Neural progenitor cell (in vitro differentiated cells): ENCODE data around the gene OAF. TPM values are rescaled to one million over a fixed set of nuclear protein-coding genes. Genes with fewer than 3 reads are reported as not detected.
A peak's percentile ranks its signal among the peaks of the same experiment; 100 is the strongest.

ENCODE experiments used
- DNase-seq: peaks from one replicate; pipeline ENCODE4 v3.0.0-alpha.2; 2016; ENCODE audit warnings: low spot score
- H2AFZ ChIP-seq: fragments of 200-600 bp; sonication (generic); replicated peaks from 2 replicates; pipeline ENCODE4 v1.6.1; 2016; ENCODE audit warnings: antibody characterized with exemption
- H3F3A ChIP-seq: fragments of 200-600 bp; sonication (generic); 2 replicates; pipeline ENCODE4 v1.6.1; 2016; ENCODE audit warnings: antibody characterized with exemption, low read depth
- H3K27ac ChIP-seq: fragments of 200-600 bp; sonication (generic); 2 replicates; pipeline ENCODE4 v1.5.1; 2016; ENCODE audit warnings: mild to moderate bottlenecking
- H3K27me3 ChIP-seq: fragments of 200-600 bp; sonication (generic); 2 replicates; pipeline ENCODE4 v1.6.1; 2016; ENCODE audit warnings: mild to moderate bottlenecking, moderate library complexity
- H3K36me3 ChIP-seq: fragments of 200-600 bp; sonication (generic); 2 replicates; pipeline ENCODE4 v1.5.1; 2016
- H3K4me1 ChIP-seq: fragments of 200-600 bp; sonication (generic); 2 replicates; pipeline ENCODE4 v1.6.1; 2016; ENCODE audit warnings: mixed run types
- H3K4me2 ChIP-seq: fragments of 200-600 bp; sonication (generic); 2 replicates; pipeline ENCODE4 v1.6.1; 2016
- H3K4me3 ChIP-seq: fragments of 200-600 bp; sonication (generic); 2 replicates; pipeline ENCODE4 v1.5.1; 2016
- H3K79me2 ChIP-seq: fragments of 200-600 bp; sonication (generic); 2 replicates; pipeline ENCODE4 v1.6.1; 2016; ENCODE audit warnings: low read depth
- H3K9ac ChIP-seq: fragments of 200-600 bp; sonication (generic); 2 replicates; pipeline ENCODE4 v1.6.1; 2016
- H3K9me3 ChIP-seq: fragments of 200-600 bp; sonication (generic); 2 replicates; pipeline ENCODE4 v1.5.1; 2016; ENCODE audit warnings: low read depth
- H4K20me1 ChIP-seq: fragments of 200-600 bp; sonication (generic); 2 replicates; pipeline ENCODE4 v1.6.1; 2016; ENCODE audit warnings: low read depth
- H3K27ac Mint-ChIP-seq: 3 replicates; pipeline ENCODE4 v1.8.0; 2021; ENCODE audit warnings: mixed read lengths
- H3K27me3 Mint-ChIP-seq: 2 replicates; pipeline ENCODE4 v1.8.0; 2022; ENCODE audit warnings: low read depth, mild to moderate bottlenecking, inconsistent platforms, moderate library complexity, mixed read lengths; ENCODE audit not compliant: insufficient read depth
- H3K36me3 Mint-ChIP-seq: 3 replicates; pipeline ENCODE4 v1.8.0; 2021; ENCODE audit warnings: mixed read lengths
- H3K4me1 Mint-ChIP-seq: 3 replicates; pipeline ENCODE4 v1.8.0; 2021; ENCODE audit warnings: mixed read lengths
- H3K4me3 Mint-ChIP-seq: 3 replicates; pipeline ENCODE4 v1.8.0; 2021; ENCODE audit warnings: mild to moderate bottlenecking, moderate library complexity, mixed read lengths
- H3K9me3 Mint-ChIP-seq: 3 replicates; pipeline ENCODE4 v1.8.0; 2020; ENCODE audit warnings: mixed read lengths
- EZH2 ChIP-seq: fragments of 200-600 bp; sonication (generic); IDR thresholded peaks from 2 replicates; pipeline ENCODE4 v1.6.1; 2017; ENCODE audit warnings: antibody characterized with exemption, mild to moderate bottlenecking, moderate library complexity
- EZH2phosphoT487 ChIP-seq: fragments of 200-600 bp; sonication (generic); IDR thresholded peaks from 2 replicates; pipeline ENCODE4 v1.6.1; 2017; ENCODE audit warnings: antibody characterized with exemption
- total RNA-seq: library from RNA; depleted of rRNA; stranded (reverse); fragments of >200 nt; gene quantifications from 2 replicates; pipeline ENCODE4 v1.2.3, GENCODE V29; 2015; ENCODE audit warnings: low replicate concordance
- TF ChIP-seq, protein P1 (sequence below): fragments of 200-600 bp; sonication (generic); IDR thresholded peaks from 2 replicates; pipeline ENCODE4 v1.5.1; 2017; ENCODE audit warnings: antibody characterized with exemption, mild to moderate bottlenecking

Gene OAF
- total RNA-seq, 1 donor from 2014 or later = 0.47 TPM

GRCh38 chr11:120261931-120262330 lies 51.1 kb downstream of the OAF start:
- Histone ChIP-seq H4K20me1 (no peaks in the 10 kb centered on the region), H3K4me3 (no peak overlapping the region), H3K4me1 (peaks cover 19% of the 10 kb centered on the region), H3K27ac (no peak overlapping the region), H3K9ac (no peak overlapping the region), H3F3A (peaks cover 10% of the 10 kb centered on the region), H3K79me2 (no peaks in the 10 kb centered on the region), H2AFZ (peak overlapping the region; percentile 73), H3K36me3 (no peaks in the 10 kb centered on the region), H3K9me3 (no peaks in the 10 kb centered on the region), H3K27me3 (no peaks in the 10 kb centered on the region), H3K4me2 (peak overlapping the region; percentile 8)
- Mint-ChIP-seq H3K9me3 (no peaks in the 10 kb centered on the region), H3K4me3 (no peak overlapping the region), H3K36me3 (no peaks in the 10 kb centered on the region), H3K27ac (no peak overlapping the region), H3K27me3 (no peaks in the 10 kb centered on the region), H3K4me1 (no peaks in the 10 kb centered on the region)
- peak; percentile 22 for DNase-seq
- TF ChIP-seq EZH2phosphoT487 = no peak
- TF ChIP-seq, protein P1, sequence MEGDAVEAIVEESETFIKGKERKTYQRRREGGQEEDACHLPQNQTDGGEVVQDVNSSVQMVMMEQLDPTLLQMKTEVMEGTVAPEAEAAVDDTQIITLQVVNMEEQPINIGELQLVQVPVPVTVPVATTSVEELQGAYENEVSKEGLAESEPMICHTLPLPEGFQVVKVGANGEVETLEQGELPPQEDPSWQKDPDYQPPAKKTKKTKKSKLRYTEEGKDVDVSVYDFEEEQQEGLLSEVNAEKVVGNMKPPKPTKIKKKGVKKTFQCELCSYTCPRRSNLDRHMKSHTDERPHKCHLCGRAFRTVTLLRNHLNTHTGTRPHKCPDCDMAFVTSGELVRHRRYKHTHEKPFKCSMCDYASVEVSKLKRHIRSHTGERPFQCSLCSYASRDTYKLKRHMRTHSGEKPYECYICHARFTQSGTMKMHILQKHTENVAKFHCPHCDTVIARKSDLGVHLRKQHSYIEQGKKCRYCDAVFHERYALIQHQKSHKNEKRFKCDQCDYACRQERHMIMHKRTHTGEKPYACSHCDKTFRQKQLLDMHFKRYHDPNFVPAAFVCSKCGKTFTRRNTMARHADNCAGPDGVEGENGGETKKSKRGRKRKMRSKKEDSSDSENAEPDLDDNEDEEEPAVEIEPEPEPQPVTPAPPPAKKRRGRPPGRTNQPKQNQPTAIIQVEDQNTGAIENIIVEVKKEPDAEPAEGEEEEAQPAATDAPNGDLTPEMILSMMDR = no peak
- no peak for TF ChIP-seq EZH2

DNA sequence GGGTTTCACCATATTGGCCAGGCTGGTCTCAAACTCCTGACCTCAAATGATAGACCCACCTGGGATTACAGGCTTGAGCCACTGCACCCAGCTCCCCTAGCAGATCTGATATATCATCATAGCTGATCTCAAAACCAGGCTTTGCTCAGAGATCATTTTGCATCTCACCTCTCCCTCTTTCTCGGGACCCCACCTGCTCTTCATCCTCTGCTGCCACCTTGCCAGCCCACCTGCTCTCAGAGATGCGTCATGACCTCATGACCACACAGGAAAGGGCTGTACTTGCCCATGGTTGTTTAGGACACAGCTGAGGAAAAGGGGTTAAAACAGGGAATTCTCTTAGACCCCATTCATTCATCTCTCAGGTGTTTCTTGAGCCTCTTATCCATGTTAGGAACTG lies 56.5 kb downstream of the OAF start:
- peaks cover 4% of the 10 kb centered on the region for H3K27me3 Mint-ChIP-seq
- H2AFZ ChIP-seq = no peak overlapping the region
- no peak overlapping the region for H3K9ac ChIP-seq
- no peaks in the 10 kb centered on the region for H3K36me3 ChIP-seq
- H3K27me3 ChIP-seq = no peaks in the 10 kb centered on the region
- H3K4me3 ChIP-seq = no peak overlapping the region
- no peak overlapping the region for H3K27ac Mint-ChIP-seq
- no peaks in the 10 kb centered on the region for H3K4me1 Mint-ChIP-seq
- H3K4me2 ChIP-seq = no peak overlapping the region
- no peak overlapping the region for H3K27ac ChIP-seq
- no peaks in the 10 kb centered on the region for H3F3A ChIP-seq
- peaks cover 8% of the 10 kb centered on the region for H3K4me1 ChIP-seq
- no peaks in the 10 kb centered on the region for H4K20me1 ChIP-seq
- no peak overlapping the region for H3K4me3 Mint-ChIP-seq
- H3K9me3 ChIP-seq = no peaks in the 10 kb centered on the region
- H3K9me3 Mint-ChIP-seq = no peaks in the 10 kb centered on the region
- TF ChIP-seq EZH2 (no peak), EZH2phosphoT487 (no peak)
- TF ChIP-seq, protein P1 = no peak
- DNase-seq = no peak
- H3K36me3 Mint-ChIP-seq = no peaks in the 10 kb centered on the region
- H3K79me2 ChIP-seq = no peaks in the 10 kb centered on the region

DNA sequence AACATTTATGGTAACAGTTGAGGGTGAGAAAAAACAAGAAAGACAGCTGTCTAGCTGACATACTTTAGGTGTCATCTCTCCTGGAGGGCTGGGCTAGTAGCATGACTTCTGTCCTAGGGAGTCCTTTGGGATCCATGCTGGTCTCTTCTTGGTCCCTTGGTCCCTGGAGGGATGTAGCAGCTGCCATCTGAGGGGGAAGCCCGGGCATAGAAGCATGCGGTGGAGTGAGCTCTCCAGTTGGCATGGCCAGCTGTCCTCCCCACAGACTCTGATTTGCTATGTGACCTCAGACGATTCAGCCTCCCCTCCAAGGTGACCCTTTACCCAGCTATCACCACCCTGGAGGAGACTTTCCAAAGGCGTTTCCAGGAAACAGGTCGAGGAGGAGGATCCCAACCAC lies 57.9 kb downstream of the OAF start:
- TF ChIP-seq, protein P1 = no peak
- TF ChIP-seq EZH2 = no peak
- TF ChIP-seq EZH2phosphoT487 = no peak
- no peaks in the 10 kb centered on the region for H3K79me2 ChIP-seq
- no peaks in the 10 kb centered on the region for H3K4me1 Mint-ChIP-seq

More for the DNA sequence above, 57.9 kb downstream of the OAF start:
- H3K36me3 ChIP-seq = no peaks in the 10 kb centered on the region
- H3K27me3 ChIP-seq = no peaks in the 10 kb centered on the region
- no peak overlapping the region for H3K4me2 ChIP-seq
- no peak for DNase-seq
- no peak overlapping the region for H2AFZ ChIP-seq
- H3K9ac ChIP-seq = no peak overlapping the region
- no peaks in the 10 kb centered on the region for H3K9me3 ChIP-seq
- H3K9me3 Mint-ChIP-seq = no peaks in the 10 kb centered on the region
- H4K20me1 ChIP-seq = no peaks in the 10 kb centered on the region
- no peak overlapping the region for H3K27ac Mint-ChIP-seq
- no peak overlapping the region for H3K4me3 Mint-ChIP-seq
- H3K36me3 Mint-ChIP-seq = no peaks in the 10 kb centered on the region
- H3K27me3 Mint-ChIP-seq = peaks cover 4% of the 10 kb centered on the region
- no peak overlapping the region for H3K27ac ChIP-seq
- no peak overlapping the region for H3K4me3 ChIP-seq
- peaks cover 8% of the 10 kb centered on the region for H3K4me1 ChIP-seq
- H3F3A ChIP-seq = no peaks in the 10 kb centered on the region
